GM23248 (cell line): ENCODE results near the gene UBAC2. TPM values are rescaled to one million over a fixed set of nuclear protein-coding genes. Genes with fewer than 3 reads are reported as not detected.

ENCODE experiments used
- DNase-seq: peaks from one replicate; pipeline ENCODE4 v3.0.0-alpha.2; 2015
- H2AFZ ChIP-seq: fragments of 200-600 bp; sonication (generic); 2 replicates; pipeline ENCODE4 v1.6.1; 2016; ENCODE audit warnings: antibody characterized with exemption
- H3F3A ChIP-seq: fragments of 200-600 bp; sonication (generic); 2 replicates; pipeline ENCODE4 v1.6.1; 2016; ENCODE audit warnings: mild to moderate bottlenecking, antibody characterized with exemption, mixed run types; ENCODE audit not compliant: insufficient read depth
- H3K27ac ChIP-seq: fragments of 200-600 bp; sonication (generic); 2 replicates; pipeline ENCODE4 v1.5.1; 2016; ENCODE audit warnings: mild to moderate bottlenecking
- H3K27me3 ChIP-seq: fragments of 200-600 bp; sonication (generic); replicated peaks from 2 replicates; pipeline ENCODE4 v1.6.1; 2016; ENCODE audit warnings: mild to moderate bottlenecking; ENCODE audit not compliant: insufficient read depth
- H3K36me3 ChIP-seq: fragments of 200-600 bp; sonication (generic); 2 replicates; pipeline ENCODE4 v1.6.1; 2016; ENCODE audit warnings: low read depth, mild to moderate bottlenecking
- H3K4me1 ChIP-seq: fragments of 200-600 bp; sonication (generic); 2 replicates; pipeline ENCODE4 v1.6.1; 2016; ENCODE audit warnings: mild to moderate bottlenecking; ENCODE audit not compliant: insufficient read depth
- H3K4me2 ChIP-seq: fragments of 200-600 bp; sonication (generic); one replicate; pipeline ENCODE4 v1.6.1; 2016; ENCODE audit warnings: mild to moderate bottlenecking; ENCODE audit not compliant: unreplicated experiment
- H3K4me3 ChIP-seq: fragments of 200-600 bp; sonication (generic); 2 replicates; pipeline ENCODE4 v1.5.1; 2016; ENCODE audit warnings: mild to moderate bottlenecking
- H3K79me2 ChIP-seq: fragments of 200-600 bp; sonication (generic); 2 replicates; pipeline ENCODE4 v1.6.1; 2016; ENCODE audit warnings: mild to moderate bottlenecking; ENCODE audit not compliant: insufficient read depth
- H3K9ac ChIP-seq: fragments of 200-600 bp; sonication (generic); 2 replicates; pipeline ENCODE4 v1.6.1; 2016; ENCODE audit warnings: mild to moderate bottlenecking
- H3K9me2 ChIP-seq: fragments of 200-600 bp; sonication (generic); 2 replicates; pipeline ENCODE4 v1.6.1; 2016; ENCODE audit warnings: mixed run types, mild to moderate bottlenecking, moderate library complexity; ENCODE audit not compliant: insufficient read depth
- H3K9me3 ChIP-seq: fragments of 200-600 bp; sonication (generic); one replicate; pipeline ENCODE4 v1.6.1; 2017; ENCODE audit warnings: low read depth
- H4K20me1 ChIP-seq: fragments of 200-600 bp; sonication (generic); 2 replicates; pipeline ENCODE4 v1.6.0; 2016; ENCODE audit not compliant: insufficient read depth
- EZH2 ChIP-seq: fragments of 200-600 bp; sonication (generic); IDR thresholded peaks from 2 replicates; pipeline ENCODE4 v1.6.1; 2018; ENCODE audit warnings: antibody characterized with exemption, mild to moderate bottlenecking; ENCODE audit not compliant: insufficient read depth, poor library complexity, severe bottlenecking
- EZH2phosphoT487 ChIP-seq: fragments of 200-600 bp; sonication (generic); IDR thresholded peaks from 2 replicates; pipeline ENCODE4 v1.6.1; 2018; ENCODE audit warnings: antibody characterized with exemption, moderate library complexity, mild to moderate bottlenecking, low read depth; ENCODE audit not compliant: insufficient read depth
- WGBS, 2 experiments: methylation state at CpG; one replicate each; pipeline ENCODE4 v1.1.6; 2015 to 2017; ENCODE audit warnings: low lambda C conversion rate in 2 of 2, low coverage in 1 of 2; ENCODE audit errors: missing lambda C conversion rate in 2 of 2; 5-methylcytosine and 5-hydroxymethylcytosine counted together
- in situ Hi-C: fragments of 300-500 bp; cut with MboI; formaldehyde crosslinking; loops from 2 replicates; pipeline ENCODE4 v1.15.0; 2020
- polyA plus RNA-seq: library from polyadenylated mRNA; unstranded; fragments of >200 nt; fragmentation: Nextera tagmentation; extraction: Ambion mirVana; gene quantifications from 2 replicates; pipeline ENCODE4 v1.2.1, GENCODE V29; 2016
- total RNA-seq: library from RNA; depleted of rRNA; stranded (reverse); fragments of >200 nt; shearing (Covaris generic); gene quantifications from 2 replicates; pipeline ENCODE4 v1.2.3, GENCODE V29; 2014

UBAC2 gene
- total and polyA plus RNA-seq, 2 experiments from 2014 or later: 66.1 to 95.9 TPM

DNA sequence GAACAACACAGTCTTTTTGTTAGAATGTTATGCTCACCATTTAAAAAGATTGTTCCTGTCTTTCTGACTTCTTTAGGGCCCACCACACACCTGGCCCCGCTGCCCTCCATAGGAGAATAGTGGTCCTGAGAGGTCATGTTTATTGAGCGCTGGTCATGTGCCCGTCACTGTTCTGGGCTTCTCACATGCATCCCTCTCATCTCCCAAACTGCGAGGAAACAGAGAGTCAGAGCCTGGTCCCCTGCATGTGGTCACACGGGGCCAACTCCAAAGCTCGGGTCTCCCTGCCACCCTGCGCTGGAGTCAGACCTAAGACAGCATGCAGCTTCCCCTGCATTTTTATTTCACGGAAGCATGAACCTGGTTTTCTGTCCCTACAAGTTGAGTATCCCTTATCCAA, 177.0 kb downstream of the UBAC2 start:
- Histone ChIP-seq H3K4me1 (no peaks in the 10 kb centered on the region), H2AFZ (no peak overlapping the region), H3K27ac (no peak overlapping the region), H3K9me2 (no peaks in the 10 kb centered on the region), H3K4me2 (no peak overlapping the region), H3F3A (no peaks in the 10 kb centered on the region), H3K9me3 (no peaks in the 10 kb centered on the region), H4K20me1 (no peaks in the 10 kb centered on the region), H3K79me2 (no peaks in the 10 kb centered on the region), H3K9ac (no peak overlapping the region), H3K36me3 (no peaks in the 10 kb centered on the region), H3K4me3 (no peak overlapping the region), H3K27me3 (no peaks in the 10 kb centered on the region)
- no peak for TF ChIP-seq EZH2phosphoT487
- no peak for TF ChIP-seq EZH2
- in situ Hi-C loops: no loop called here
- WGBS, 2 experiments: 90 to 94% methylated on average over 8 of the region's 8 CpGs
- DNase-seq: no peak

DNA sequence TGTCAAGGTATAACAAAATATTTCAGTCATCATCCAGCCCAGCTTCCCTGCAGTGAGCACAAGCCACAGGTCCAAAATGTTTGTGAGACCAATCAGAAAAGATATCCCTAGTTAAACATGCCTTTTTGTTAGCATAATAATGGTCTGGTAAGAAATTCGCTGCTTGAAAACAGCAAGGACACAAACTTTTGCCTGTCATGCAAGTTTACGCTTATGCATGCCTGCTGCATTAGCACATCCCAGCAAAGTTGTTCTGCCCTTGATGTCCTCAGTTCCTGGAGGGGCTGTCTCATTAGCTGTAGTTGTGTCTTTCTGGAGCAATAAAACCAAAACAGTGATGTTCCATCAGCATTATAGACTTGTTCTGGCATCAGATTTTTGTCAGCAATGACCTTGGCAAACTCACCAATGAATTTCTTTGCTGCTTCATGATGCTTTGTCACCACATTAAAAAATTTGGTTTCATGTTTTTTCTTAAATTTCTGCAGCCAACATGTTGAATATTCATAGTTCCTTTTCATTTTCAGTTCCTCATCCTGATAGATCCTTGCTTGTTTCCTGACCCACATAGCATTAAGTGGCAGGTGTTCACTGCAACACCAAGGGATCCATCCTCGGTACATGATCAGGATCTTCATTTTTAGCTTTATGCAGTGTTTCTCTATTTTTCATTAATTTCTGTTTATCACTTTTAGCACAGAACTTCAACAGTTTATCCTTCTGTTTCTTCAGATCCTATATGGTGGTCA, 178.5 kb downstream of the UBAC2 start:
- in situ Hi-C loops: no loop called here
- Histone ChIP-seq H3K79me2 (no peaks in the 10 kb centered on the region), H3F3A (no peaks in the 10 kb centered on the region), H3K4me3 (no peak overlapping the region), H3K9me2 (no peaks in the 10 kb centered on the region), H2AFZ (no peak overlapping the region), H3K36me3 (no peaks in the 10 kb centered on the region), H3K4me1 (no peaks in the 10 kb centered on the region), H3K4me2 (no peak overlapping the region), H3K27me3 (no peaks in the 10 kb centered on the region), H3K27ac (no peak overlapping the region), H4K20me1 (no peaks in the 10 kb centered on the region), H3K9me3 (no peaks in the 10 kb centered on the region), H3K9ac (no peak overlapping the region)
- no peak for DNase-seq
- TF ChIP-seq EZH2phosphoT487 (no peak), EZH2 (no peak)
- 86% methylated on average over 3 of the region's 3 CpGs for WGBS, 2 experiments

DNA sequence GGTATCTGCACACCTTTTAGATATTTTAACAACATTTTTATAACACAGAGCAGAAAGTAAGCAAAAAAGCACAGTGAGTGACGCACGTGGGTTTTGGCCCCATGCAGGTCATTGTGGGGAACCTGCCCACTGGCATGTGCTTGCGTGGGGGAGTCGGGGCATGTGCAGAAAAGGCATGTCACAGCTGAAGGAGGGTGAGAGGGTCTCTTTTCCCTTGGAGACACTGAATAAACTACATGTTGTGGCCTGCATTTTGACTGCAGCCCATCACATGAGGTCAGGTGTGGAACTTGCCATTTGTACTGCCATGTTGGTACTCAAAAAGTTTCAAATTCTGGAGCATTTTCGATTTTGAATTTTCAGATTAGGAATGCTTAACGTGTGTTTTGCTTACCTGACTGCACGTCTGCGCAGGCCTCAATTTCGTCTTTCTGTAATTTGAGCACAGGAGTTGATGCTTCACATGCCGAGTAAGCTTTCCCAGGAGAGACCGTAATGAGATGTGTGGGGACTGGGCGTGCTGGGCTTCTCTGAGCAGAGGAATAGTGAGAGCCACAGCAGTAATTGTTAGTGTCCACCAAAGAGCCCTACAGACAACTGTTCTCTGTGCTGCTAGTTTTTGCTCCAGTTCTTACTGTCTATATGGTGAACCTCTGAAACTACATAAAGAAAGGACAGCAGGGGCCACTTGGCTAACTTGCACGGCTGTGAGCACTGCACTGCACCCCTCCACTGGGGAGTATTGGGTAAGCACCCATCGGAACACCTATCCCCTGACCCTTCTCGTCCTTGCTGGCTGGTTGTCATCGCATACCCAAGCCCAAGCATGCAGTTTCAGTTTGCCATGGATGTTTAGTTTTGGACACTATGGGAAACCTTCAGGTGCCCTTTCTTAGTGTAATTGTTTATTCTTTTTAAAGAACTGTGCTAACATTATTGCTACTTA, 179.5 kb downstream of the UBAC2 start:
- no peak for DNase-seq
- Histone ChIP-seq H4K20me1 (no peaks in the 10 kb centered on the region), H3K4me1 (no peaks in the 10 kb centered on the region), H3K9me2 (no peaks in the 10 kb centered on the region), H3K36me3 (no peaks in the 10 kb centered on the region), H3K9me3 (no peaks in the 10 kb centered on the region), H3K9ac (no peak overlapping the region), H2AFZ (no peak overlapping the region), H3K27ac (no peak overlapping the region), H3K4me2 (no peak overlapping the region), H3K27me3 (no peaks in the 10 kb centered on the region), H3F3A (no peaks in the 10 kb centered on the region), H3K79me2 (no peaks in the 10 kb centered on the region), H3K4me3 (no peak overlapping the region)
- in situ Hi-C loops: no loop called here
- TF ChIP-seq EZH2 (no peak), EZH2phosphoT487 (no peak)
- WGBS, 2 experiments: 87 to 88% methylated on average over 16 of the region's 16 CpGs

DNA sequence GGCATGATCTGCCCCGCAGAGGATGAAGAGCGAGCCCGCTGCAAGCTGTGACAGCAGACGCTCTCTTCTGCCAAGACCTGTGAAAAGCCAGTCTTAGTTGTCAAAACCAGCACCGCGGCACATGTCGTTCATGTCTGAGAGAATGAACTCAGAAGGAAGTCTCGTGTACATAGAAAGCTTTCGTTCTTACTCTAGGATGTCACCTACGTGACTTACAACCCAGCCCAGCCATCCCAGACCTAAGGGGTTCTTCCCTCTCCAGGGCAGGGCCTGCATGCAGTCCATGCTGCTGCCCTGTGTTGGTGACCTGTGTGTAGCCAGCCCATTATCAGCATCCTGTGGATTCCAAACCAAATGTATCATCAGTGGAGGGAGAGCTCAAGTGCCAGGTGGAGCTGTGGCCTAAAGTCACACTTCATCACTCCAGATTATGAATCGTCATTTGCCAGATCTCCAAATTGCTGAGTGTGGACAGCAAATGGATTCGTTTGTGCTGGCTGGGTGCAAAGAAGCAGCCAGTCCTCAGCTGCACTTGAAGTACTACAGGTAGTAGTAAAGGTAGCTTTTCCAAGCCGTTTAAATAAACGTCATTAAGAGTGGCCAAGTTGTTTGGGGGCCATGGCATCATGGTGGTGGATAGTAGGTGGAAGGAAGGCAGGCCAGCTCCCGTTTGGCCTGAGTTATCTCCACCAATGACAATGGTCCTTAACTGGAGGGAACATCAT, 180.4 kb downstream of the UBAC2 start:
- H3K9ac ChIP-seq: no peak overlapping the region
- H4K20me1 ChIP-seq: no peaks in the 10 kb centered on the region
- in situ Hi-C loops: no loop called here
- H3K27me3 ChIP-seq: no peaks in the 10 kb centered on the region
- H3F3A ChIP-seq: no peaks in the 10 kb centered on the region
- H3K4me3 ChIP-seq: no peak overlapping the region
- TF ChIP-seq EZH2: no peak
- TF ChIP-seq EZH2phosphoT487: no peak
- no peak overlapping the region for H3K27ac ChIP-seq
- H3K9me3 ChIP-seq: no peaks in the 10 kb centered on the region
- H2AFZ ChIP-seq: no peak overlapping the region
- no peaks in the 10 kb centered on the region for H3K36me3 ChIP-seq
- H3K4me1 ChIP-seq: no peaks in the 10 kb centered on the region
- H3K79me2 ChIP-seq: no peaks in the 10 kb centered on the region
- DNase-seq: no peak
- WGBS, 2 experiments: 89 to 91% methylated on average over 15 of the region's 15 CpGs
- H3K4me2 ChIP-seq: no peak overlapping the region
- H3K9me2 ChIP-seq: no peaks in the 10 kb centered on the region
